Fibroblast of the aortic adventitia (primary cell): Measurements from ENCODE around the gene SQOR. TPM values are rescaled to one million over a fixed set of nuclear protein-coding genes. Genes with fewer than 3 reads are reported as not detected.
A peak's percentile ranks its signal among the peaks of the same experiment; 100 is the strongest.

Experiments
- DNase-seq: peaks from one replicate; pipeline ENCODE4 v3.0.0-alpha.2; 2010; ENCODE audit warnings: low read depth
- H3K4me3 ChIP-seq: 2 replicates; pipeline ENCODE4 v1.5.1; 2011; ENCODE audit warnings: low read depth, mild to moderate bottlenecking, control low read depth, low read length, moderate library complexity
- total RNA-seq: library from RNA; depleted of rRNA; stranded (reverse); fragments of >200 nt; gene quantifications from 2 replicates; pipeline ENCODE4 v1.2.3, GENCODE V29; 2012; ENCODE audit warnings: low replicate concordance
- TF ChIP-seq, protein P1 (sequence below): IDR thresholded peaks from 2 replicates; pipeline ENCODE4 v1.5.1; 2011; ENCODE audit warnings: mild to moderate bottlenecking, low read length, control low read depth, inconsistent platforms; ENCODE audit not compliant: insufficient read depth

The SQOR gene
- total RNA-seq, 1 donor, result 101 TPM

- TF ChIP-seq, protein P1, sequence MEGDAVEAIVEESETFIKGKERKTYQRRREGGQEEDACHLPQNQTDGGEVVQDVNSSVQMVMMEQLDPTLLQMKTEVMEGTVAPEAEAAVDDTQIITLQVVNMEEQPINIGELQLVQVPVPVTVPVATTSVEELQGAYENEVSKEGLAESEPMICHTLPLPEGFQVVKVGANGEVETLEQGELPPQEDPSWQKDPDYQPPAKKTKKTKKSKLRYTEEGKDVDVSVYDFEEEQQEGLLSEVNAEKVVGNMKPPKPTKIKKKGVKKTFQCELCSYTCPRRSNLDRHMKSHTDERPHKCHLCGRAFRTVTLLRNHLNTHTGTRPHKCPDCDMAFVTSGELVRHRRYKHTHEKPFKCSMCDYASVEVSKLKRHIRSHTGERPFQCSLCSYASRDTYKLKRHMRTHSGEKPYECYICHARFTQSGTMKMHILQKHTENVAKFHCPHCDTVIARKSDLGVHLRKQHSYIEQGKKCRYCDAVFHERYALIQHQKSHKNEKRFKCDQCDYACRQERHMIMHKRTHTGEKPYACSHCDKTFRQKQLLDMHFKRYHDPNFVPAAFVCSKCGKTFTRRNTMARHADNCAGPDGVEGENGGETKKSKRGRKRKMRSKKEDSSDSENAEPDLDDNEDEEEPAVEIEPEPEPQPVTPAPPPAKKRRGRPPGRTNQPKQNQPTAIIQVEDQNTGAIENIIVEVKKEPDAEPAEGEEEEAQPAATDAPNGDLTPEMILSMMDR, result no peak
- H3K4me3 ChIP-seq, result peak overlapping the region; percentile 55
- DNase-seq, result peak; percentile 94
Measured at GRCh38 chr15:45630917-45631691, 3.7 kb upstream of the SQOR start.

DNA sequence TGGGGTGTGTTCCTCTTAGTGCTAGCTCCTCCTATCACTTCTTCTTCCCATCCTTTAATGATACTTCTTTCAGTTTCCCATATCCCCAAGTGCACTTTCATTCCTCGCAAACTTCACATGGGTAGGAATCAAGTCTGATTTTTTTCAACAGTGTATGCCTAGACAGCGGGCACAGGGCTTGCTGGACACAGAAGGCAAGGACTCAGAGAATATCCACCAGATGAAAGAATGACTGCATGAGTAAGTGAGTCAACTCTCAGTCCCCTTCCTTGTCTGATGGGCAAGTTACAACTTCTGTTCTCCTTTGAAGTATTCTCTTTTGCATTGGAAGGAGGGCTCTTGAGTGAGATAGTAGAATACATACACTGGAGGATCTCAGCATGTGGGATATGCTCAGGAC lies 3.1 kb upstream of the SQOR start:
- H3K4me3 ChIP-seq, result peak overlapping the region; percentile 55
- DNase-seq, result no peak
- TF ChIP-seq, protein P1, result no peak

GRCh38 chr15:45635191-45635638 lies 386 bp downstream of the SQOR start:
- peak overlapping the region; percentile 85 for H3K4me3 ChIP-seq
- peak; percentile 28 for DNase-seq
- TF ChIP-seq, protein P1, result peak; percentile 53

DNA sequence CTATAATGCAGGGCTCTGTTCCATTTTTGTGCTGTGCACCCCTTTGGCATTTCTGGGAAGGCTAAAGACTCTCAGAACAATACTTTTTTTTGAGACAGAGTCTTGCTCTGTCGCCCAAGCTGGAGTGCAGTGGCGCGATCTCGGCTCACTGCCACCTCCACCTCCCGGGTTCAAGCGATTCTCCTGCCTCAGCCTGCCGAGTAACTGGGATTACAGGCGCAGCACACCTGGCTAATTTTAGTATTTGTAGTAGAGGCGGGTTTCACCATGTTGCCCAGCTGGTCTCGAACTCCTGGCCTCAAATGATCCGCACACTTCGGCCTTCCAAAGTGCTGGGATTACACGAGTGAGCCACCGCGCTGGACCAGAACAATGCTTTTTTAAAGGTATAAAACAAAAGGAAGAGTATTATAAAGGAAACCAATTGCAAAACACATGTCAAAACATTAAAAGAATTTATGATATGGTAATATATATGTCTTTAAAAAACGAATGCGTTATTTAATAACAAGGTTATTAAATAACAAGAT lies 999 bp downstream of the SQOR start:
- no peak for DNase-seq
- TF ChIP-seq, protein P1, result no peak
- H3K4me3 ChIP-seq, result peak overlapping the region; percentile 85

- H3K4me3 ChIP-seq, result peak overlapping the region; percentile 31
- TF ChIP-seq, protein P1, result no peak
- DNase-seq, result no peak
Measured at GRCh38 chr15:45637141-45637540, 2.3 kb downstream of the SQOR start.

DNA sequence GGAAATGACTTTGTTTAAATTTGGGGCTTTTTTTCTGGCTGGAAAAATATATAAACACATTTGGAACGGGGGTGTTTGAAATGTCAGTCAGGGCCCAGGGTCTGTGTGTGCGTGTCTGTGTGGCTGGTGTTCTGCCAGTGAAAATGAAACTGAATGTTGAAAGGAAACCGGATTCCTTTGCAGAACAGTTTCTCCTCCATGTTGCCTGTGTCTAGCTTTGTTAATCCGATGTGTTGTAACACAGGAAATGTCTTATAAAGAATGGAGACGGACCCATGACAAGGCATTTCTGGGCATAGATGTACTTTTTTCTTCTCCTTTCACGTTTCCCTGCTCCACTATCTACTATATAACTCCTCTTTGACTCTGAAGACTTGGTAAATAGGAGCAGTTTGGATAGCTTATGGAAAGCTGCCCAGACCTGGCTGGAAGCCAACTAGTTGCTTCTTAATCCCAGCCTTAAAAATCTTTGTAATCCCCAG lies 2.8 kb downstream of the SQOR start:
- H3K4me3 ChIP-seq, result peak overlapping the region; percentile 34
- peak; percentile 97 for DNase-seq
- TF ChIP-seq, protein P1, result no peak
